Endodermal cell (in vitro differentiated cells): Measurements from ENCODE around the gene SYNJ2. TPM values are rescaled to one million over a fixed set of nuclear protein-coding genes. Genes with fewer than 3 reads are reported as not detected.

Source experiments
- DNase-seq: peaks from one replicate; pipeline ENCODE4 v3.0.0-alpha.2; 2017
- H3K27ac ChIP-seq: 2 replicates; pipeline ENCODE4 v1.5.1; 2013; ENCODE audit warnings: mild to moderate bottlenecking, low read depth, low read length, moderate library complexity
- H3K27me3 ChIP-seq: 2 replicates; pipeline ENCODE4 v1.6.1; 2013; ENCODE audit warnings: mild to moderate bottlenecking, low read length, moderate library complexity; ENCODE audit not compliant: insufficient read depth, control insufficient read depth, poor library complexity, severe bottlenecking
- H3K36me3 ChIP-seq: 2 replicates; pipeline ENCODE4 v1.7.0; 2013; ENCODE audit warnings: mild to moderate bottlenecking, low read length, moderate library complexity; ENCODE audit not compliant: control insufficient read depth, insufficient read depth
- H3K4me1 ChIP-seq: one replicate; pipeline ENCODE4 v1.7.0; 2013; ENCODE audit warnings: low read length; ENCODE audit not compliant: control insufficient read depth, insufficient read depth
- H3K4me3 ChIP-seq: 2 replicates; pipeline ENCODE4 v1.5.1; 2013; ENCODE audit warnings: mild to moderate bottlenecking, low read length, moderate library complexity
- H3K9ac ChIP-seq: 2 replicates; pipeline ENCODE4 v1.6.1; 2013; ENCODE audit warnings: mild to moderate bottlenecking, low read length, moderate library complexity; ENCODE audit not compliant: poor library complexity, severe bottlenecking; ENCODE audit errors: extremely low read depth
- H3K9me3 ChIP-seq: 2 replicates; pipeline ENCODE4 v1.6.1; 2013; ENCODE audit warnings: mild to moderate bottlenecking, low read length, moderate library complexity; ENCODE audit not compliant: control insufficient read depth
- H3K27ac Mint-ChIP-seq: 2 replicates; pipeline ENCODE4 v1.8.0; 2020; ENCODE audit warnings: mixed read lengths
- H3K27me3 Mint-ChIP-seq: 2 replicates; pipeline ENCODE4 v1.8.0; 2021; ENCODE audit warnings: mild to moderate bottlenecking, mixed read lengths; ENCODE audit not compliant: insufficient read depth
- H3K36me3 Mint-ChIP-seq: 2 replicates; pipeline ENCODE4 v1.8.0; 2020; ENCODE audit warnings: low read depth, mixed read lengths
- H3K4me1 Mint-ChIP-seq: 2 replicates; pipeline ENCODE4 v1.8.0; 2020; ENCODE audit warnings: mixed read lengths
- H3K4me3 Mint-ChIP-seq: 2 replicates; pipeline ENCODE4 v1.8.0; 2020; ENCODE audit warnings: mild to moderate bottlenecking, moderate library complexity, mixed read lengths
- H3K9me3 Mint-ChIP-seq: 2 replicates; pipeline ENCODE4 v1.8.0; 2020; ENCODE audit warnings: mild to moderate bottlenecking, mixed read lengths
- CTCF ChIP-seq: fragments of 200-600 bp; sonication (generic); conservative IDR thresholded peaks from 2 replicates; pipeline ENCODE4 v1.5.0; 2021; ENCODE audit warnings: antibody characterized with exemption, mild to moderate bottlenecking
- WGBS, 2 experiments: methylation state at CpG; one replicate each; pipeline versions ENCODE4 v1.1.5 to v1.1.7; 2013; ENCODE audit warnings: missing lambda C conversion rate in 2 of 2, mixed read lengths in 1 of 2; ENCODE audit not compliant: insufficient coverage in 1 of 2, insufficient read length in 1 of 2; 5-methylcytosine and 5-hydroxymethylcytosine counted together
- total RNA-seq, 2 donors: library from RNA; stranded (reverse); fragmentation: NEBNext Ultra II Directional in 1 of 2; extraction: Animal tissue kit (Norgen Biotek cat#: 25700) in 1 of 2; gene quantifications; 2 replicates in 1 of 2; 3 replicates in 1 of 2; pipeline ENCODE4 v1.2.1, GENCODE V29; 2021

SYNJ2 gene
- total RNA-seq, 2 donors from 2014 or later, result 21.2 to 32.8 TPM

- H3K27me3 Mint-ChIP-seq, result no peaks in the 10 kb centered on the region
- no peak for DNase-seq
- Histone ChIP-seq H3K27ac (no peak overlapping the region), H3K9ac (no peak overlapping the region), H3K27me3 (no peaks in the 10 kb centered on the region), H3K4me3 (no peak overlapping the region), H3K4me1 (no peaks in the 10 kb centered on the region), H3K36me3 (peaks cover 3% of the 10 kb centered on the region), H3K9me3 (no peaks in the 10 kb centered on the region)
- H3K4me1 Mint-ChIP-seq, result peaks cover 9% of the 10 kb centered on the region
- H3K36me3 Mint-ChIP-seq, result peaks cover 23% of the 10 kb centered on the region
- H3K27ac Mint-ChIP-seq, result no peak overlapping the region
- no peak overlapping the region for H3K4me3 Mint-ChIP-seq
- TF ChIP-seq CTCF, result no peak
- WGBS, 2 experiments, result 94 to 99% methylated on average over 6 to 7 of the region's 7 CpGs
- no peaks in the 10 kb centered on the region for H3K9me3 Mint-ChIP-seq
Measured at GRCh38 chr6:158011980-158012566, 30.4 kb downstream of the SYNJ2 start.

GRCh38 chr6:158013904-158014504 is 32.3 kb downstream of the SYNJ2 start:
- H3K36me3 Mint-ChIP-seq, result peaks cover 17% of the 10 kb centered on the region
- H3K27me3 Mint-ChIP-seq, result no peaks in the 10 kb centered on the region
- TF ChIP-seq CTCF, result no peak
- H3K4me3 Mint-ChIP-seq, result no peak overlapping the region
- no peak for DNase-seq
- no peaks in the 10 kb centered on the region for H3K9me3 ChIP-seq
- no peaks in the 10 kb centered on the region for H3K27me3 ChIP-seq
- H3K9ac ChIP-seq, result no peak overlapping the region
- H3K27ac ChIP-seq, result no peak overlapping the region
- H3K36me3 ChIP-seq, result no peaks in the 10 kb centered on the region
- H3K4me1 ChIP-seq, result no peaks in the 10 kb centered on the region
- H3K4me3 ChIP-seq, result no peak overlapping the region
- no peaks in the 10 kb centered on the region for H3K9me3 Mint-ChIP-seq
- H3K27ac Mint-ChIP-seq, result no peak overlapping the region
- H3K4me1 Mint-ChIP-seq, result peaks cover 10% of the 10 kb centered on the region
- WGBS, 2 experiments, result 55 to 69% methylated on average over 4 of the region's 4 CpGs

DNA sequence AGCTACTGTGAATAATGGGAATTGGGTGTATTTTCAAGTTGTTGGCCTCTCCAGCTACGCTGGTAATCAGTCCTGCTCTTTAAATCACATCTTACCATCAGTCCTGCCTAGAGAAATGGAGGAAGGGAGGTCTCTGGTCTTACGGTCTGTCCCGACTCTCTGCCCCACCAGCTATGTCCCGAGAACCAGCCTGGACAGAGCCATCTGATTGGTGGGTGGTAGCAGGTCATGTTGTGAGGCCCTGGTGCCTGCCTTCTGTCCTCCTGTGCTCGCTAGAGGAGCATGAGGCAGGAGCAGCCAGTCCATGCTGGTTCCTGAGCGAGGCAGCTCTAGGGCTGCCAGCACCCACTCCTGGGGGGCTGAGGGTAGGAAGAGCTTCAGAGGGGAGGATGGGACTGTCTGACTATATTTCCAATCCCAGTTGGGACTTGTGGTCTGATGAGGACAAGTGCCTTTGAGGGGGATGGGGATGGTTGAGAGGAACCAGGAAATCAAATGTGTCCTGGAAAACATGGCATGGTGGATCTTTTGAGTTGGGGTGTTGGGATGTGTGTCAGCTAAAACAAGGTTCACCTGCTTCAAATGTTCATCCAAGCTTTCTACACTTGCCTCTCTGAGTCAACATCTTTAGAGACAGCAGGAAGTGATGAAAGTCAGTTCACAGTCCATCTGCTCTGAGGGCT is 33.0 kb downstream of the SYNJ2 start:
- peak; percentile 34 for DNase-seq
- 97 to 100% methylated on average over 3 to 6 of the region's 6 CpGs for WGBS, 2 experiments
- Mint-ChIP-seq H3K36me3 (peaks cover 14% of the 10 kb centered on the region), H3K9me3 (no peaks in the 10 kb centered on the region), H3K4me3 (no peak overlapping the region), H3K27ac (peak overlapping the region; percentile 26), H3K4me1 (peaks cover 10% of the 10 kb centered on the region), H3K27me3 (no peaks in the 10 kb centered on the region)
- H3K27ac ChIP-seq, result no peak overlapping the region
- no peaks in the 10 kb centered on the region for H3K4me1 ChIP-seq
- no peak overlapping the region for H3K4me3 ChIP-seq
- peaks cover 2% of the 10 kb centered on the region for H3K36me3 ChIP-seq
- no peak for TF ChIP-seq CTCF
- H3K27me3 ChIP-seq, result no peaks in the 10 kb centered on the region
- no peaks in the 10 kb centered on the region for H3K9me3 ChIP-seq
- no peak overlapping the region for H3K9ac ChIP-seq
